ENCODE measurements around the gene PDE5A. TPM values are rescaled to one million over a fixed set of nuclear protein-coding genes. Genes with fewer than 3 reads are reported as not detected.

PDE5A gene
- total RNA-seq, 5 donors from 2014 or later (not counting 1 experiment from before 2014, with no cell fraction given), result 1.1 to 2.3 (median 1.6) TPM

DNA sequence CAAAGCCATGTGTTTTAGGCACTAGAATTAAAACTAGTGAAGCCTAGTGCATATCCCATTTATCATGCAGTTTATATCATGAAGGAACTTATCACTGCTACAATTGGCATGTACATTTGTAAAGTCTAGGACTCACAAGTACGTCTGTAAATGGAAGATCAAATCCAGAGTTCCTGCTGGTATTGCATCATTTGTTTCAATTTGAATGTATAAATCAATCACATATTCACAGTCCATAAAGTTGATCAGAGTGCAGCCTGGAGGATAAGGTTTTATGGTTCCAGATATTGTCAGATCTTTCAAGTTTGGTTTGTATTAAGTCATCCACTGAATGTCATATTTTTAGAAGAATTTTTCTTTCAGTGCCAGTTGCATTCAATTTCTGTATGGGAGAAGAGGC lies 32.6 kb upstream of the PDE5A start:
- Histone ChIP-seq H3K9me3 (no peaks in the 10 kb centered on the region), H3K36me3 (ENCODE audit: control insufficient read depth in 2 of 2, extremely low read depth in 1 of 2, insufficient read depth in 1 of 2, low read length in 1 of 2) (no peaks in the 10 kb centered on the region), H3K4me1 (ENCODE audit: control insufficient read depth in 1 of 2, extremely low read depth in 1 of 2, insufficient read depth in 2 of 2, low read length in 2 of 2) (no peaks in the 10 kb centered on the region), H3K27ac (ENCODE audit: low read length) (no peak overlapping the region), H3K4me3 (ENCODE audit: control insufficient read depth in 1 of 2, extremely low read depth in 1 of 2, low read length in 1 of 2) (no peak overlapping the region), H3K27me3 (replicated peaks in 1 of 2; ENCODE audit: control insufficient read depth in 2 of 2, extremely low read depth in 1 of 2, insufficient read depth in 2 of 2, low read length in 1 of 2) (no peaks in the 10 kb centered on the region)
- no CpG with 5 or more reads among the region's 1 CpG for WGBS (ENCODE audit: insufficient coverage)
- ChIA-PET POLR2A (no interaction called here), CTCF (no interaction called here)
- H3K4me1 Mint-ChIP-seq, result no peaks in the 10 kb centered on the region
- H3K4me3 Mint-ChIP-seq, result no peak overlapping the region
- H3K9me3 Mint-ChIP-seq, result no peaks in the 10 kb centered on the region
- peaks cover 9 to 28% of the 10 kb centered on the region in 2 donors for H3K27me3 Mint-ChIP-seq
- H3K36me3 Mint-ChIP-seq, result no peaks in the 10 kb centered on the region
- ATAC-seq (replicated peaks in 1 of 4) (no peak), DNase-seq (no peak)
- H3K27ac Mint-ChIP-seq, result no peak overlapping the region

- Histone ChIP-seq H3K27ac (ENCODE audit: low read length) (no peak overlapping the region), H3K27me3 (replicated peaks in 1 of 2; ENCODE audit: control insufficient read depth in 2 of 2, extremely low read depth in 1 of 2, insufficient read depth in 2 of 2, low read length in 1 of 2) (no peaks in the 10 kb centered on the region), H3K4me3 (ENCODE audit: control insufficient read depth in 1 of 2, extremely low read depth in 1 of 2, low read length in 1 of 2) (no peak overlapping the region), H3K9me3 (no peaks in the 10 kb centered on the region), H3K36me3 (ENCODE audit: control insufficient read depth in 2 of 2, extremely low read depth in 1 of 2, insufficient read depth in 1 of 2, low read length in 1 of 2) (no peaks in the 10 kb centered on the region), H3K4me1 (ENCODE audit: control insufficient read depth in 1 of 2, extremely low read depth in 1 of 2, insufficient read depth in 2 of 2, low read length in 2 of 2) (no peaks in the 10 kb centered on the region)
- ATAC-seq (replicated peaks in 1 of 4) (no peak), DNase-seq (no peak)
- CTCF ChIA-PET, result interaction anchor here (0.6 to 0.9 kb wide), 2 partner anchors 14 to 37 kb away, joined by 3 to 8 read pairs; no protein-coding TSS in a partner anchor
- Mint-ChIP-seq H3K27ac (no peak overlapping the region), H3K27me3 (peaks cover 4 to 18% of the 10 kb centered on the region in 2 donors), H3K4me1 (no peaks in the 10 kb centered on the region), H3K9me3 (no peaks in the 10 kb centered on the region), H3K36me3 (no peaks in the 10 kb centered on the region), H3K4me3 (no peak overlapping the region)
- POLR2A ChIA-PET, result no interaction called here
Measured at GRCh38 chr4:119659576-119659975, 31.0 kb upstream of the PDE5A start.

GRCh38 chr4:119657111-119657611 lies 28.6 kb upstream of the PDE5A start:
- POLR2A ChIA-PET, result no interaction called here
- CTCF ChIA-PET, result no interaction called here
- Mint-ChIP-seq H3K4me1 (no peaks in the 10 kb centered on the region), H3K9me3 (no peaks in the 10 kb centered on the region), H3K27me3 (peaks cover 0 to 7% of the 10 kb centered on the region in 2 donors), H3K36me3 (no peaks in the 10 kb centered on the region), H3K27ac (no peak overlapping the region), H3K4me3 (no peak overlapping the region)
- H3K27me3 ChIP-seq (replicated peaks in 1 of 2; ENCODE audit: control insufficient read depth in 2 of 2, extremely low read depth in 1 of 2, insufficient read depth in 2 of 2, low read length in 1 of 2), result no peaks in the 10 kb centered on the region
- no peak overlapping the region for H3K4me3 ChIP-seq (ENCODE audit: control insufficient read depth in 1 of 2, extremely low read depth in 1 of 2, low read length in 1 of 2)
- DNase-seq (no peak), ATAC-seq (replicated peaks in 1 of 4) (no peak)
- no peaks in the 10 kb centered on the region for H3K9me3 ChIP-seq
- no peaks in the 10 kb centered on the region for H3K36me3 ChIP-seq (ENCODE audit: control insufficient read depth in 2 of 2, extremely low read depth in 1 of 2, insufficient read depth in 1 of 2, low read length in 1 of 2)
- no peaks in the 10 kb centered on the region for H3K4me1 ChIP-seq (ENCODE audit: control insufficient read depth in 1 of 2, extremely low read depth in 1 of 2, insufficient read depth in 2 of 2, low read length in 2 of 2)
- no peak overlapping the region for H3K27ac ChIP-seq (ENCODE audit: low read length)

DNA sequence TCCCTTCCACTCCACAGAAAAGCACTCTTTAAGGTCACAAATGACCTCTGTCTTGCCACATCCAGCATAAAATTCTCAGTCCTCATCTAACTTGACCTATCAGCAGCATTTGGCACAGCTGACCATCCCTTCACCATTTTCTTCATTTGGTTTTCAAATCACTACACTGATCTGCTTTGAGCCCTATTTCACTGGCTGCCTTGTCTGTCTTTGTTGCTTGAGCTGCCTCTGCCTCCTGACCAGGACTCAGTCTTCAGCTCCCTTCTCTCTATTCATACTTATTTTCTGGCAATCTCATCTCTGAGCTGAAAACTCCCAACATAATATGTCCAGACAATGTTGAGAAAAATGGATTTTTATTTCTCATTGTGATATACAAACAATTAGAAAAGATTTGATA lies 27.7 kb upstream of the PDE5A start:
- DNase-seq, result no peak
- no peaks in the 10 kb centered on the region for H3K4me1 ChIP-seq (ENCODE audit: control insufficient read depth in 1 of 2, extremely low read depth in 1 of 2, insufficient read depth in 2 of 2, low read length in 2 of 2)
- ChIA-PET CTCF (no interaction called here), POLR2A (no interaction called here)
- no peaks in the 10 kb centered on the region for H3K36me3 Mint-ChIP-seq
- H3K9me3 ChIP-seq, result no peaks in the 10 kb centered on the region
- H3K4me1 Mint-ChIP-seq, result no peaks in the 10 kb centered on the region
- H3K27ac Mint-ChIP-seq, result no peak overlapping the region
- H3K4me3 Mint-ChIP-seq, result no peak overlapping the region
- H3K9me3 Mint-ChIP-seq, result no peaks in the 10 kb centered on the region
- no peak overlapping the region for H3K4me3 ChIP-seq (ENCODE audit: control insufficient read depth in 1 of 2, extremely low read depth in 1 of 2, low read length in 1 of 2)
- no peak for ATAC-seq (replicated peaks in 1 of 4)
- no peaks in the 10 kb centered on the region for H3K27me3 ChIP-seq (replicated peaks in 1 of 2; ENCODE audit: control insufficient read depth in 2 of 2, extremely low read depth in 1 of 2, insufficient read depth in 2 of 2, low read length in 1 of 2)
- H3K27ac ChIP-seq (ENCODE audit: low read length), result no peak overlapping the region
- no peaks in the 10 kb centered on the region for H3K36me3 ChIP-seq (ENCODE audit: control insufficient read depth in 2 of 2, extremely low read depth in 1 of 2, insufficient read depth in 1 of 2, low read length in 1 of 2)
- peaks cover 0 to 5% of the 10 kb centered on the region in 2 donors for H3K27me3 Mint-ChIP-seq

GRCh38 chr4:119655111-119655837 lies 26.7 kb upstream of the PDE5A start:
- ATAC-seq (replicated peaks in 1 of 4) (no peak), DNase-seq (no peak)
- no peaks in the 10 kb centered on the region for H3K4me1 ChIP-seq (ENCODE audit: control insufficient read depth in 1 of 2, extremely low read depth in 1 of 2, insufficient read depth in 2 of 2, low read length in 2 of 2)
- no peak overlapping the region for H3K27ac ChIP-seq (ENCODE audit: low read length)
- Mint-ChIP-seq H3K4me3 (no peak overlapping the region), H3K27me3 (peaks cover 0 to 2% of the 10 kb centered on the region in 2 donors), H3K27ac (no peak overlapping the region), H3K4me1 (no peaks in the 10 kb centered on the region), H3K36me3 (no peaks in the 10 kb centered on the region), H3K9me3 (no peaks in the 10 kb centered on the region)
- WGBS (ENCODE audit: insufficient coverage), result no CpG with 5 or more reads among the region's 4 CpGs
- no peak overlapping the region for H3K4me3 ChIP-seq (ENCODE audit: control insufficient read depth in 1 of 2, extremely low read depth in 1 of 2, low read length in 1 of 2)
- no peaks in the 10 kb centered on the region for H3K27me3 ChIP-seq (replicated peaks in 1 of 2; ENCODE audit: control insufficient read depth in 2 of 2, extremely low read depth in 1 of 2, insufficient read depth in 2 of 2, low read length in 1 of 2)
- H3K9me3 ChIP-seq, result no peaks in the 10 kb centered on the region
- CTCF ChIA-PET, result interaction anchor here in 1 of 2 donors (0.8 kb wide), 1 partner anchor 31 kb away, joined by 4 read pairs; no protein-coding TSS in a partner anchor
- no peaks in the 10 kb centered on the region for H3K36me3 ChIP-seq (ENCODE audit: control insufficient read depth in 2 of 2, extremely low read depth in 1 of 2, insufficient read depth in 1 of 2, low read length in 1 of 2)
- POLR2A ChIA-PET, result no interaction called here

DNA sequence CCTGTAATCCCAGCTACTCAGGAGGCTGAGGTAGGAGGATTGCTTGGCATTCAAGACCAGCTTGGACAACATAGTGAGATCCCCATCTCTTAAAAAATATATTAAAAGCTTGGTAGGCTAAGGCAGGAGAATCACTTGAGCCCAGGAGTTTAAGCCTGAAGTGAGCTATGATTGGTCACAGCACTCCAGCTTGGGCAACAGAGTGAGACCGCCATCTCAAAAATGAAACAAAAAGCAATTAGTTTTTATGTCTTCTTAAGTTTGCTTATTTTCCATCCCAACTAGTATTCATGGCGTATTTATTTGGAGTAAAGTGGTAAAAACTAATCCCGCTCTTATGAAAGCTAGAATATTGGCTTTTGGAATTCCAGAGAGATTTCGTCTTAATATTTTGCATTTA lies 25.4 kb upstream of the PDE5A start:
- POLR2A ChIA-PET, result no interaction called here
- H3K4me3 Mint-ChIP-seq, result no peak overlapping the region
- peaks cover 3 to 8% of the 10 kb centered on the region in 2 donors for H3K27me3 Mint-ChIP-seq
- H3K9me3 Mint-ChIP-seq, result no peaks in the 10 kb centered on the region
- DNase-seq, result no peak
- H3K36me3 Mint-ChIP-seq, result no peaks in the 10 kb centered on the region
- H3K36me3 ChIP-seq (ENCODE audit: control insufficient read depth in 2 of 2, extremely low read depth in 1 of 2, insufficient read depth in 1 of 2, low read length in 1 of 2), result no peaks in the 10 kb centered on the region
- no peaks in the 10 kb centered on the region for H3K4me1 ChIP-seq (ENCODE audit: control insufficient read depth in 1 of 2, extremely low read depth in 1 of 2, insufficient read depth in 2 of 2, low read length in 2 of 2)
- WGBS (ENCODE audit: insufficient coverage), result no CpG with 5 or more reads among the region's 4 CpGs
- H3K27ac Mint-ChIP-seq, result no peak overlapping the region
- no peak overlapping the region for H3K27ac ChIP-seq (ENCODE audit: low read length)
- CTCF ChIA-PET, result interaction anchor here in 1 of 2 donors (0.8 kb wide), 1 partner anchor 26 kb away, joined by 3 read pairs; the partner anchor contains the start of gene PDE5A
- H3K9me3 ChIP-seq, result no peaks in the 10 kb centered on the region
- no peak overlapping the region for H3K4me3 ChIP-seq (ENCODE audit: control insufficient read depth in 1 of 2, extremely low read depth in 1 of 2, low read length in 1 of 2)
- no peaks in the 10 kb centered on the region for H3K27me3 ChIP-seq (replicated peaks in 1 of 2; ENCODE audit: control insufficient read depth in 2 of 2, extremely low read depth in 1 of 2, insufficient read depth in 2 of 2, low read length in 1 of 2)
- no peak for ATAC-seq (replicated peaks in 1 of 4)
- H3K4me1 Mint-ChIP-seq, result no peaks in the 10 kb centered on the region

Data from T-cell (primary cell).